Measurements from ENCODE around the gene ABCC11.

The ABCC11 gene

DNA sequence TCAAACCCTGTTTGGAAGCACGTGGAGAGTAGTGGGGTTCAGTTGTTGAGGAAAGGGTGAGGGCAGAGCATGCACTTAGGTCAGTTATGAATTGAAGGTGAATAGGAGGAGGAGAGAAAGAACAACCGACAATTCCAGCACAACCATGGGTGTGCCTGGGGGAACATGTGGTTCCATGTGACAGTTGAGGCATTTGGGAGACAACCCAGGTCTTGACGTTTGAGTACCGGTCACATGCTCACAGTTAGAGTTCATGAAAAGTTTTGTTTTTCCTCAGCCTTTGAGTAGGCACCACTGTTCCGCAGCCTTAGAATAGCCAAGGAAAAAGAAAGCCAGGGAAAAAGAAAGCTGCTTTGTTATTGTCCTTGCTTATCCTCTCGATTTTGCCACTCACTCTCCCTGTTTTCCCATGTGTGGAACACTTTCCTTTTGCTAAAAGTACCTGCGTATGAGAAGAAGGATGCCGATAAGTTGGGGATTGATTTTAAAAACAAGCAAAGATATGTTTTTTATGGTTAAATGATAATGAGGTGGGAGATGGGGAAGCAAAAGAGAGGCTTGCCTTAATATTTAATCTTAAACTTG, 25.6 kb upstream of the ABCC11 start:
- no peak for DNase-seq (ENCODE audit: extremely low read depth, low read depth)
- TF ChIP-seq, protein P1, sequence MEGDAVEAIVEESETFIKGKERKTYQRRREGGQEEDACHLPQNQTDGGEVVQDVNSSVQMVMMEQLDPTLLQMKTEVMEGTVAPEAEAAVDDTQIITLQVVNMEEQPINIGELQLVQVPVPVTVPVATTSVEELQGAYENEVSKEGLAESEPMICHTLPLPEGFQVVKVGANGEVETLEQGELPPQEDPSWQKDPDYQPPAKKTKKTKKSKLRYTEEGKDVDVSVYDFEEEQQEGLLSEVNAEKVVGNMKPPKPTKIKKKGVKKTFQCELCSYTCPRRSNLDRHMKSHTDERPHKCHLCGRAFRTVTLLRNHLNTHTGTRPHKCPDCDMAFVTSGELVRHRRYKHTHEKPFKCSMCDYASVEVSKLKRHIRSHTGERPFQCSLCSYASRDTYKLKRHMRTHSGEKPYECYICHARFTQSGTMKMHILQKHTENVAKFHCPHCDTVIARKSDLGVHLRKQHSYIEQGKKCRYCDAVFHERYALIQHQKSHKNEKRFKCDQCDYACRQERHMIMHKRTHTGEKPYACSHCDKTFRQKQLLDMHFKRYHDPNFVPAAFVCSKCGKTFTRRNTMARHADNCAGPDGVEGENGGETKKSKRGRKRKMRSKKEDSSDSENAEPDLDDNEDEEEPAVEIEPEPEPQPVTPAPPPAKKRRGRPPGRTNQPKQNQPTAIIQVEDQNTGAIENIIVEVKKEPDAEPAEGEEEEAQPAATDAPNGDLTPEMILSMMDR (IDR thresholded peaks at IDR 0.05; ENCODE audit: low read depth, low read length), result no peak

- no peak for DNase-seq (ENCODE audit: extremely low read depth, low read depth)
- TF ChIP-seq, protein P1 (IDR thresholded peaks at IDR 0.05; ENCODE audit: low read depth, low read length), result peak; percentile 26
Observed at GRCh38 chr16:48271728-48272127, 24.4 kb upstream of the ABCC11 start.

DNA sequence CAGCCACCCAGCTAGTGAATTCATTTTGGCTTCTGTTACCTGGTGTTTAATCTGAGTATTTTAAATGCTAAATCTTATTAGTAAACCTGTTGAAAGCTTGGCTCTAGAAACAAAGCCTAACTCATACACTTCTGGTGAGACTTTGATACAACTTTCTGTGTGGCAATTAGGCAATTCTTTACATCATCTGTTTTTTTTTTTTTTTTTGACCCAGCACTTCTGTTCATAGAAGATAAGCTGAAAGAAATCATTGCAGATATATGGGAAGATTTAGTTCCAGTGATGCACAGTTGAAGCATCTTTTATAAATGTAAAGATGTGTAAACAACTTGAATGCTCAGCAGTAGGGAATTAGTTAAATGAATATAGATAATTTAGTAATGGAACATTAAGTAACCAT, 21.7 kb upstream of the ABCC11 start:
- DNase-seq (ENCODE audit: extremely low read depth, low read depth), result no peak
- TF ChIP-seq, protein P1 (IDR thresholded peaks at IDR 0.05; ENCODE audit: low read depth, low read length), result no peak

GRCh38 chr16:48262631-48263030, 15.3 kb upstream of the ABCC11 start:
- no peak for DNase-seq (ENCODE audit: extremely low read depth, low read depth)
- TF ChIP-seq, protein P1 (IDR thresholded peaks at IDR 0.05; ENCODE audit: low read depth, low read length), result no peak

- TF ChIP-seq, protein P1 (IDR thresholded peaks at IDR 0.05; ENCODE audit: low read depth, low read length), result no peak
- DNase-seq (ENCODE audit: extremely low read depth, low read depth), result no peak
Observed at GRCh38 chr16:48261569-48261968, 14.2 kb upstream of the ABCC11 start.

DNA sequence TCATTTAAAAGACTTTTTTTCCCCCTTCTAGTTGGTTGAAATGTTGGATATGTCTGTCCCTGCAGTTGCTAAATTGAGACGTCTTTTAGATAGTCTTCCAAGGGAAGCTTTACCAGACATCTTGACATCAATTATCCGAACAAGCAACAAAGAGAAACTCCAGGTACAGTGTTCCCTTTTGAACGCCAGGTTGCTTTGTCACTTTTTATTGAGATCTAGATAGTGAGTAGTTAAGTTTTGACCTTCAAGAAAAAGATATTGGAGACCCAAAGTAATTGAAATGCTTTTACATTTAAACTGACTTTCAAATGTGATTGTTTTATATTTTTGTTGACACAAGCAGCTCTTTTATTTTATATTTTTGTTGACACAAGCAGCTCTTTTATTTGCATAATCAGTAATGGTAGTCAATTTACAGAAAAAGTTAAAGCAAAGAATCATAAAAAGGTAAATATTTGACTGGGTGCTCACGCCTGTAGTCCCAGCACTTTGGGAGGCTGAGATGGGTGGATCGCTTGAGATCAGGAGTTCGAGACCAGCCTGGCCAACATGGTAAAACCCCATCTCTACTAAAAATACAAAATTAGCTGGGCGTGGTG, 9.3 kb upstream of the ABCC11 start:
- DNase-seq (ENCODE audit: extremely low read depth, low read depth), result no peak
- TF ChIP-seq, protein P1 (IDR thresholded peaks at IDR 0.05; ENCODE audit: low read depth, low read length), result no peak

DNA sequence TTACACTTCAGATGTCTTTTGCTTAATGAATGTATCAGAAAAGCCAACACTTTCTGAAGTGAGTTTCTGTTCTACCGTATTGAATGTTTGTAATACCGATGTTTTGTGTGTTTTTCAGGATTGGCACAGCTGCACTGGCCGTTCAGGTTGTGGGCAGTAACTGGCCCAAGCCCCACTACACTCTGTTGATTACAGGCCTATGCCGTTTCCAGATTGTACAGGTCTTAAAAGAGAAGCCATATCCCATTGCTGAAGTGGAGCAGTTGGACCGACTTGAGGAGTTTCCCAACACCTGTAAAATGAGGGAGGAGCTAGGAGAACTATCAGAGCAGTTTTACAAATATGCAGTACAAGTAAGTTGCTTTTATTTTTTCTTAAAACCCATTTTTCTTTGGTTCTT, 4.7 kb upstream of the ABCC11 start:
- TF ChIP-seq, protein P1 (IDR thresholded peaks at IDR 0.05; ENCODE audit: low read depth, low read length), result no peak

More for the DNA sequence above, 4.7 kb upstream of the ABCC11 start:
- DNase-seq (ENCODE audit: extremely low read depth, low read depth), result no peak

Data from AG09319 (cell line).